ENCODE data around the gene MMP19. TPM values are rescaled to one million over a fixed set of nuclear protein-coding genes. Genes with fewer than 3 reads are reported as not detected.

MMP19 gene
- total RNA-seq, 1 experiment from 2014 or later, result 0.04 TPM

- ChIA-PET CTCF (no interaction called here), POLR2A (ENCODE audit: unreplicated experiment) (interaction anchor here (0.7 kb wide), 1 partner anchor 404 kb away, joined by 5 read pairs; no protein-coding TSS in a partner anchor)
- intact Hi-C loops (cut with micrococcal nuclease), result no loop called here
- no peak for ATAC-seq
- Histone ChIP-seq H3K9me3 (ENCODE audit: low read length) (no peaks in the 10 kb centered on the region), H3K79me2 (ENCODE audit: low read length) (peaks cover 100% of the 10 kb centered on the region), H3K27ac (ENCODE audit: low read length) (no peak overlapping the region), H2AFZ (ENCODE audit: low read length) (no peak overlapping the region), H4K20me1 (ENCODE audit: low read length) (peaks cover 18% of the 10 kb centered on the region), H3K36me3 (ENCODE audit: low read depth, low read length) (peaks cover 16% of the 10 kb centered on the region; the same call in 1 of the 2 replicates), H3K4me1 (ENCODE audit: insufficient read depth, low read length) (peaks cover 13% of the 10 kb centered on the region), H3K9me2 (replicated peaks; ENCODE audit: low read length) (no peaks in the 10 kb centered on the region), H3K4me3 (ENCODE audit: low read length) (no peak overlapping the region), H3F3A (ENCODE audit: low read length, unreplicated experiment) (no peaks in the 10 kb centered on the region), H3K27me3 (ENCODE audit: low read length) (no peaks in the 10 kb centered on the region), H3K4me2 (ENCODE audit: low read length) (no peak overlapping the region), H3K9ac (ENCODE audit: low read length) (no peak overlapping the region)
- no TSS peak for BruUV-seq (replicated peaks)
- TF ChIP-seq CTCF (conservative IDR thresholded peaks at IDR 0.05; ENCODE audit: low read depth, low read length) (no peak), EZH2phosphoT487 (IDR thresholded peaks at IDR 0.05; ENCODE audit: borderline replicate concordance, low read length) (no peak), EZH2 (IDR thresholded peaks at IDR 0.05; ENCODE audit: low read length, unreplicated experiment) (no peak)
- no peak for DNase-seq
These were observed 30.6 kb downstream of the MMP19 start for GRCh38 chr12:55812088-55812487.

GRCh38 chr12:55809274-55809673, 33.5 kb downstream of the MMP19 start:
- Histone ChIP-seq H2AFZ (ENCODE audit: low read length) (no peak overlapping the region), H3K36me3 (ENCODE audit: low read depth, low read length) (peaks cover 19% of the 10 kb centered on the region; the same call in 1 of the 2 replicates), H3F3A (ENCODE audit: low read length, unreplicated experiment) (no peaks in the 10 kb centered on the region), H3K9ac (ENCODE audit: low read length) (no peak overlapping the region), H3K79me2 (ENCODE audit: low read length) (peaks cover 96% of the 10 kb centered on the region), H3K4me1 (ENCODE audit: insufficient read depth, low read length) (no peaks in the 10 kb centered on the region), H3K9me3 (ENCODE audit: low read length) (no peaks in the 10 kb centered on the region), H3K27ac (ENCODE audit: low read length) (no peak overlapping the region), H3K9me2 (replicated peaks; ENCODE audit: low read length) (no peaks in the 10 kb centered on the region), H3K27me3 (ENCODE audit: low read length) (no peaks in the 10 kb centered on the region), H3K4me2 (ENCODE audit: low read length) (no peak overlapping the region), H3K4me3 (ENCODE audit: low read length) (no peak overlapping the region), H4K20me1 (ENCODE audit: low read length) (peaks cover 10% of the 10 kb centered on the region; the same call in 1 of the 2 replicates)
- no TSS peak for BruUV-seq (replicated peaks)
- ChIA-PET POLR2A (ENCODE audit: unreplicated experiment) (interaction anchor here (0.8 kb wide), 1 partner anchor 164 kb away, joined by 5 read pairs; no protein-coding TSS in a partner anchor), CTCF (no interaction called here)
- TF ChIP-seq EZH2phosphoT487 (IDR thresholded peaks at IDR 0.05; ENCODE audit: borderline replicate concordance, low read length) (no peak), EZH2 (IDR thresholded peaks at IDR 0.05; ENCODE audit: low read length, unreplicated experiment) (no peak)
- intact Hi-C loops (cut with micrococcal nuclease), result no loop called here
- ATAC-seq, result no peak
- no peak for DNase-seq

GRCh38 chr12:55806982-55807381, 35.8 kb downstream of the MMP19 start:
- ATAC-seq, result no peak
- no peaks in the 10 kb centered on the region for H3K4me1 ChIP-seq (ENCODE audit: insufficient read depth, low read length)
- peaks cover 8% of the 10 kb centered on the region; the same call in 1 of the 2 replicates for H4K20me1 ChIP-seq (ENCODE audit: low read length)
- H3K9me2 ChIP-seq (replicated peaks; ENCODE audit: low read length), result no peaks in the 10 kb centered on the region
- H3K27ac ChIP-seq (ENCODE audit: low read length), result no peak overlapping the region
- H3F3A ChIP-seq (ENCODE audit: low read length, unreplicated experiment), result no peaks in the 10 kb centered on the region
- H3K79me2 ChIP-seq (ENCODE audit: low read length), result peaks cover 86% of the 10 kb centered on the region
- ChIA-PET POLR2A (ENCODE audit: unreplicated experiment) (no interaction called here), CTCF (no interaction called here)
- H3K9ac ChIP-seq (ENCODE audit: low read length), result no peak overlapping the region
- H3K9me3 ChIP-seq (ENCODE audit: low read length), result no peaks in the 10 kb centered on the region
- H2AFZ ChIP-seq (ENCODE audit: low read length), result no peak overlapping the region
- no TSS peak for BruUV-seq (replicated peaks)
- no peaks in the 10 kb centered on the region for H3K27me3 ChIP-seq (ENCODE audit: low read length)
- H3K4me3 ChIP-seq (ENCODE audit: low read length), result no peak overlapping the region
- TF ChIP-seq CTCF (conservative IDR thresholded peaks at IDR 0.05; ENCODE audit: low read depth, low read length) (no peak), EZH2 (IDR thresholded peaks at IDR 0.05; ENCODE audit: low read length, unreplicated experiment) (no peak), EZH2phosphoT487 (IDR thresholded peaks at IDR 0.05; ENCODE audit: borderline replicate concordance, low read length) (no peak)
- H3K36me3 ChIP-seq (ENCODE audit: low read depth, low read length), result peaks cover 28% of the 10 kb centered on the region
- DNase-seq, result no peak
- intact Hi-C loops (cut with micrococcal nuclease), result no loop called here
- H3K4me2 ChIP-seq (ENCODE audit: low read length), result no peak overlapping the region
